Astrocyte of the hippocampus (primary cell): Measurements from ENCODE around the gene TRANK1.

ENCODE experiments used
- DNase-seq: peaks from one replicate; pipeline ENCODE4 v3.0.0; 2011; ENCODE audit warnings: low read depth, low spot score

TRANK1 gene

DNA sequence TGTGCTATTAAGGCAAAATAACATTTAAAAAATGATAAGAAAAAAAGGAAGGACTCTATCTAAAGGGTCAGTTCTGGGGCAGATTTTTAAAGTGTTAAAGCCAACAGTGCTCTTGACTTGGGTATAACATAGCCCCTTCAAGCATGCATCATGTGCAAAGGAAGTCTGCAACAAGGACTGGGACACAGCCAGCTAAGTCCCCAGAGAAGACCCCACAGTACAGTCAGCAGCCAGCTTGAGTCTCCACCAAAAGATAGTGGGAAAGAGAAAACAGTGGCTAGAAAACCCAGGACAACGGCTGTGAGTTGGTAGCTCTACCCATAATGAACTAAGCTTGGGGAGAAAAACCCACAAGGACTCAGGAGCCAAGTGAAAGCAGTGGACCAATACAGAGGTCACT lies 94.1 kb downstream of the TRANK1 start:
- DNase-seq, result no peak

DNA sequence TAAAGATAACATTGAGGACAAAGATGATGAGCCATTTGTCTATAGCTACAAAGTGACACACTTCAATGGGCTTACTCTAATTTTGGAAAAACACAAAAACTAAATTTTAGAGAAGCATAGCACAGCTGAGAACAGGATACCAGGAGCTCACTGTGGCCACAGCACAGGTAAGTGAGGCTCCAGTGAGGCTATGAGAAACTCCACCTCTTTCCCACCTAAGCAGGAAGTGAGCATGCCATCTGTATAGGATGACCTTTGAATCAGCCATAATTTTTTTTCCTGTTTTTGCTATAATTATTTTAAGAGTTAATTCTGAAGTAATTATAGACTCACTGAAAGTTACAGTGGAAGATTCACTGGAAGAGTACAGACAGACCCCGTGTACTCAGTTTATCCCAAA lies 98.4 kb downstream of the TRANK1 start:
- DNase-seq, result no peak

GRCh38 chr3:36843065-36844051 lies 101.5 kb downstream of the TRANK1 start:
- DNase-seq, result peak; percentile 21

DNA sequence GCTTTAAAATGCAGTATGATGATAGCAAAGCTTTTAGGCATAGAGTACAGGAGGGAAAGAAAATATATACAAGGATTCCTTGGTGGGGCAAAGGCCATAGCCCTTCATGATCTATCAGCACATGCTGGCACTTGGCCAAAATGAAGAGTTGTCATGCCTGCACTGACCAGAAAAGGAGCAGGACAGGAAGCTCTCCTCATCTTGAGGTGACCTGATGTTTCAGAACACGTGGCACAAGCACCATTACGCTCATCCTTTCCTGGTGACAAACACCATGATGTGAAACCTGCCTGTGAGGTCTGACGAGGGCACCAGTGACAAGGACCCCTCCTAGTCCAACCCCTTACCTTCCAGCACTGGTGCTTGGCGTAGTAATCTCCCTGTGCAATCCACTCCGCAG lies 102.6 kb downstream of the TRANK1 start:
- DNase-seq, result no peak

GRCh38 chr3:36840453-36840921 lies 104.4 kb downstream of the TRANK1 start:
- no peak for DNase-seq

DNA sequence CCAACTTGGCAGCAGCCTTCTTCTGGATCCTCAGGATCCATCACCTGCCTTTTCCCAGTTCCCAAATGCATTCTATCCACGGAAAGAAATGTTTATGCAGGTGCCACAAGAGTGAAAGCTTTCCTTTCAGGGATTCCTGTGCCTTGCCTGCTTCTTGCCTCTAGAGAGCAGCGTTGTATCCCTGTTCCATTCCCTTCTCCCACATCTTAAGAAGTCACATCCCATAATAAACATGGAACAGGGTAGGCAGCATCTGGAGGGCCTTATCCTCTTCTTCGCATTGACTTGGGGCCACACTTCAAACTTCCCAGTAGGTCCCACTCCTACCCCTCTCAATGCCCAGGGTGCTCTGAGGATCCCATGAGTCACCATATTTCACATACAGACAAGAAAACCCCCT lies 107.8 kb downstream of the TRANK1 start:
- no peak for DNase-seq

DNA sequence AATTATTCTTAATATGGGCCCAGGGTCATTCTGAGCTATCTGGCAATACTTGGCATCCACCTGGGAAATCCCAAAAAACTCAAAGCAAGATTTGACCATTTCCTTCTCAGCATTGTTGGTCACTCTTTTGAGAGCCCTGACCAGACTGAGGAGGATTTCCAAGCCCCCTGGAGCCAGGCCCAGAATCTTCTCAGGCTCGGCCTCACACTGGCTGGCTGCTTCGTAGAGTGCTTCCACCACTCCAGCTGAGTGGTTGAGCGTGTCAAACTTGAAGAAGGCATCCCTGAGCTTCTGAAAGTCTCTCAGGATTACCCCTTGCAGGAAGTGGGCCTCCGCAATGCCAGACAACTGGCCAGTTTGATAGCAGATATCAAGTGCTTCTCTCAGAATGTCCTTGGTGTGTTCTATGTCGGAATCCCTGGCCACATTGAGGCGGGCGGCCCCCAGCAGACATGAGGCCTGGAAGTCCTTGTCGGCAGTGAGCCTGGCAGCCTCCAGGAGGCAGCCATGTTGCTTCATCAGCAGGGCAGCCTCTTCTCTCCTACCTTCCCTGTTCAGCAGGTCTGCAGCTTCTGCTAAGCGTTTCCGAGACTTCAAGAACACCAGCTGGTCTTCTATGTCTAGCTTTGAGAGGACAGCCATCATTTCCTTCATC lies 111.6 kb downstream of the TRANK1 start:
- no peak for DNase-seq

- no peak for DNase-seq
These were observed 112.4 kb downstream of the TRANK1 start for GRCh38 chr3:36832406-36832805.

- no peak for DNase-seq
These were observed 117.7 kb downstream of the TRANK1 start for GRCh38 chr3:36827133-36827532.

DNA sequence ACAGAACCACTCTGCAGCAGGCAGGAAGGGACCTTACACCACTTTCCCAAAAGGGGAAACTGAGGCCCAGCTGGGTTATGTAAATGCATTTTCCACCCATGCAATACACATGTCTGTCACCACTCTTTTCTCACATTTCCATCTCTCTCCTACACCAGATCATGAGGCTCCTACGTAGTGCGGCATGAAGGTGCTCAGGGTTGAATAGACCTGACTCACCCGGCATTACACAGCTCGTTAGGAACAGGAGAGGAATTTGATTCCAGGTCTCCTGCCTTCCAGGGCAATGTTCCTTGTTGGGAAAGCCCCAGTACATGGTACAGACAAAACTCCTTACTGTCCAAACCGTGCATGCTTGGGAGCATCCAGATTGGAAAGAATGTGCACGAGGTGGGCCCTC lies 118.6 kb downstream of the TRANK1 start:
- DNase-seq, result no peak

- DNase-seq, result no peak
These were observed 120.4 kb downstream of the TRANK1 start for GRCh38 chr3:36824443-36824842.

DNA sequence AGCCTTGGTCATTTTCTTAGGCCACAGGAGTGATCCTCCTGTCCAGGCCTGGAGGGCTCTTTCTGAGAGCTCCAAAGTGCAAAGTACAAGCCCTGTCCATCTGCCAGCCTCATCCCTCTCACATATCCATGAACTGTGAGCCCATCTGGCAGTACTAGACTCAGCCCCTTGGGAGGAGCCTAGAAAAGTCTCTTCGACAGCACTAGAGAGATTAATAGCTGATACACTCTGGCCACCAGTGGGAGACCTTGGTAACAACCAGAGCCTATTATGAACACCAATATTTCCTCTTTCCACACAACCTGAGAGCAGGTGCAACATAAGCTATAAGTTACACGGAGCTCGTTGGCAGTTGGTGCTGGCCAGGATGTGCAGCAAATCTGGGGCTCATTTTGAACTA lies 121.0 kb downstream of the TRANK1 start:
- DNase-seq, result no peak

GRCh38 chr3:36820083-36820482 lies 124.8 kb downstream of the TRANK1 start:
- DNase-seq, result no peak

DNA sequence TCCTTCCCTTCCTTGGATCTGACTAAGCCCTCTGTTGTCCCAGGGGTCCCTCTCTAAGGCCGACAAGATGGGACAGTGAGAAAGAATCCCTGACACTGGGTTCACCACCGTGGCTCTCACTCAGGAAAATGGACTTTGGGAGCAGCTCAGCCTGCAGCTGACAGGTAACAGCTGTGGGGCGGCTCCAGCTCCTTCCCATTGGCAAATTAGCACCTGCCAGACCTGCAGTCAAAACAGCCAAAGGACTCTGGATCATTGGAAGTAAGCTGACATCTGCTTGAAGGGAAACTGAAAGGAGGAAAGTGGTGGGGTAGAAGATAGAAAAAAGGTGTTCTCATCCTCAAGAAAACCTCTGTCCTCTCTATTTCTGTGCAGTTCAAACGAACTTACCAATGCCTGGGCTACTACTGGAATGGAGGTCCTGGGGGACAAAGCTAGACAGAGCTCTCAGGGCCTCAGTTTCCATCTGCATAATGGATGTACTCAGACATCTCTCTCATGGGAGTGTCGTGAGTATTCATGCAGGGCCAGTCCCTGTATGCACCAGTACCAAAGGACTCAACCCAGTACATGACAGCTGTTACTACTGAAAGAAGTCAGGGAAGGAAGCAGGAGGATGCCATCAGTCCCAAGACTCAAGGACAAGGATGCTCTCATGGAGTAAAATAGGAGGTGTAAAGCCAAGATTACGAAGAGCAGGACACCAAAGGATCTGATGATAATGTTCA lies 126.9 kb downstream of the TRANK1 start:
- DNase-seq, result no peak

DNA sequence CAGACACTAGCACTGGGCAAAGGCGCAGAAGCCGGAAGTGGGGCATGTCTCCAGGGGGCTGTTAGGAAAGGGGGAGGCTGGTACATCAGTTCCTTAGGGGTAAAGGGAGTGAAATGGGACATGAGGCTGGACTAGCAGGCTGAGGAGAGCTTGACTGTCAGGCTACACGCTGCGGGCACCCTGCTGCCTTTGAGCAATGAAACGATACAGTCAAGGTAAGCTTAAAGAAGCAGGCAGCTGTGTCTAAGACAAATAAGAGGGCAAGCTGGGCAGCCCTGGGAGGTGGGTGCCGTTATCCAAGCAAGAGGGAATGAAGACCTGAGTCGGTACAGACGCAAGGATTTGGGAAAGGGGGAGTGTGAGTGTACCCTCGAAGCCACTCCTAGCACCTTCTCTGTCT lies 129.5 kb downstream of the TRANK1 start:
- no peak for DNase-seq

DNA sequence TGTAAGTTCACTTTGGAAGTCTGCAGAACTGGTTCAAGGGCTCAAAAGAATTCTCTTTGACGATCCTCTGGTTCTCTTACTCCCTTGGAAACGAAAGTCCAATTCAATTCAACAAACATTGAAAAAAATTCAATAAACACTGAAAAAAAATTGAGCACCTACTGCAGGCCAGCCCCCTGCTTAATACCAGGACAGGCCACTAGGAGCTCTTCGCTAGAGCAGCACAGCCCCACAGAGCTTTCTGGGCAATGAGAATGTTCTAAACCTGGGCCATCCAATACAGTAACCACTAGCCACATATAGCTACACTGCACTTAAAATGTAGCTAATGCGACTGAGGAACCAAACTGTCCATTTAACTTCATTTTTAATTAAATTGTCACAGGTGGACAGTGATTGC lies 130.1 kb downstream of the TRANK1 start:
- DNase-seq, result no peak

DNA sequence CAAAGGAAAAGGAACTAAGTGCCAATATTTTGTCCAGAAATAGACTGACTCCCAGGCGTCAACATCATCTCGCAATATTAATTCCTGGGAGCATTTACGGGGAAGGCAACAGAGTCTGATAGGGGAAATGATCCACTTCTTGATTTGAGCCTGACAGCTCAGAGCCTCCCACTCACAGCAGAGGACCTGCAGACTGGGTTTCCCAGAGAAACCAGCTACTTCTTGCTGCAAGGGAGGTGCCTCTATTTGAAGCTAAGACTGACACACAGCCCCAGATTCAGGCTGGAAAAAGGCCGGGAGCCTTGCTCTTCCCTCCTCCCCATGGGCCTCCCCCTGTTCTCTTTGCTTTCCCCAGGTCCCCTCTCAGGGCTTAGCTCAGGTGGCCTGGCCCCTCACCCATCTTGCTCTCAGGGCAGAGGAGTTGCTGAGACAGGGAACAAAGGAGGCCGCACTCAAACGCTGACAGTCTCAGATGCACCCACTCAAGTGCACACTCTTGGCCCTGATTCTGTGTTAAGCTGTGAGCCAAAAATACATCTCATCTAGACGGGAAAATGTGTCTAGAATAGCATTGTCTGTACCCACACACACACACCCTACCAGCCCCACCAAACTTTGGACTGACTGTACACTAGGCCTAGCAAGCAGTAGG lies 130.7 kb downstream of the TRANK1 start:
- DNase-seq, result no peak

- no peak for DNase-seq
These were observed 131.5 kb downstream of the TRANK1 start for GRCh38 chr3:36813305-36813704.

DNA sequence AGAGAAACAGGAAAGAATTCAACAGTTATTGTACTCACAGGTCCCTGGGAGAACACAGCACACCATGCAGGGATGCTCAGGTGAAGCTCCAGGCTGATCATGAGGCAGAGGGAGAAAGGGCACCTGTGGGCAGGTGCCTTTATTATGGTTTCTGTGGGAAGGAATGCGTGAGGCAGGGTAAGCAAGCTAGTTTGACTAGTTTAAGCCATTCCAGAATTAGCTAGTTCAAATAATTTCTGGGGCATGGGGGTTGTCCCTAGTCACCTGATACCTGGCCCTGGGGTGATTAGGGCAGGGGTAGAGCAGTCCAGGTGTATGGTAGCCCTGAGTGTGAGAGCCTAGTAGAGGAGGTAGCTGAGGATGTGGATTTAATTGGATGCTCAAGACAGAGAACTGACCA lies 132.6 kb downstream of the TRANK1 start:
- DNase-seq, result no peak

DNA sequence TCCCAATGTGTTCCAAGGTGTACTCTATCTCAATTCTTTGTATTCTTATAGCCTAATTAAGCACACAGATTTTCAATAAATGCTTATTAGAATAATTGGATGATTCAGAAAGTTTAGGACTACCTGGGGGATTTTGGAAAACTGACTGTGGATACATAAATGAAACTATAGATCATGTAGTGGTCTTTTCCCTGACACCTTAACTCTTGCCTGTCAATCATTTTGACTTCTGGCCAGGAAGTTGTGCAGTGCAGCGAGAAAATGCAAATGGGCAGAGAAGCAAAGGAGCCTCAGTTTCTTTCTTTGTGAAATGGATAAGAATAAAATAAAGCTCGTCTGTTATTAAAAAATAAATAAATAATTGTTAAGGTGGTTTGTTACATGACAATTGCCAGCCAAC lies 133.1 kb downstream of the TRANK1 start:
- DNase-seq, result no peak

GRCh38 chr3:36804295-36805055 lies 140.4 kb downstream of the TRANK1 start:
- DNase-seq, result no peak
